ENCODE measurements around the gene SCCPDH. TPM values are rescaled to one million over a fixed set of nuclear protein-coding genes. Genes with fewer than 3 reads are reported as not detected.

Gene SCCPDH
- polyA plus RNA-seq, 1 experiment = 21.1 TPM

GRCh38 chr1:246784621-246785493, 60.6 kb downstream of the SCCPDH start:
- ChIA-PET POLR2A (no interaction called here), CTCF (interaction anchor here (1.4 kb wide), 1 partner anchor 15 kb away, joined by 3 read pairs; no protein-coding TSS in a partner anchor)
- TF ChIP-seq CTCF (IDR thresholded peaks at IDR 0.05; ENCODE audit: insufficient read depth, low read depth, low read length) = no peak
- Histone ChIP-seq H3K27me3 (ENCODE audit: control insufficient read depth, insufficient read depth, low read length) (no peaks in the 10 kb centered on the region), H3K36me3 (ENCODE audit: control insufficient read depth, insufficient read depth, low read length) (no peaks in the 10 kb centered on the region; the same call in 1 of the 2 replicates), H3K4me3 (ENCODE audit: low read depth, low read length) (peak overlapping the region; percentile 20)
- DNase-seq (ENCODE audit: low read depth) = no peak

GRCh38 chr1:246785494-246786111, 61.4 kb downstream of the SCCPDH start:
- no peak for DNase-seq (ENCODE audit: low read depth)
- TF ChIP-seq CTCF (IDR thresholded peaks at IDR 0.05; ENCODE audit: insufficient read depth, low read depth, low read length) = no peak
- no peaks in the 10 kb centered on the region for H3K36me3 ChIP-seq (ENCODE audit: control insufficient read depth, insufficient read depth, low read length)
- POLR2A ChIA-PET = no interaction called here
- CTCF ChIA-PET = interaction anchor here (1.4 kb wide), 1 partner anchor 16 kb away, joined by 3 read pairs; no protein-coding TSS in a partner anchor
- H3K4me3 ChIP-seq (ENCODE audit: low read depth, low read length) = no peak overlapping the region
- no peaks in the 10 kb centered on the region for H3K27me3 ChIP-seq (ENCODE audit: control insufficient read depth, insufficient read depth, low read length)

- DNase-seq (ENCODE audit: low read depth) = no peak
- no peak for TF ChIP-seq CTCF (IDR thresholded peaks at IDR 0.05; ENCODE audit: insufficient read depth, low read depth, low read length)
- H3K27me3 ChIP-seq (ENCODE audit: control insufficient read depth, insufficient read depth, low read length) = no peaks in the 10 kb centered on the region
- ChIA-PET POLR2A (no interaction called here), CTCF (interaction anchor here (0.6 kb wide), 1 partner anchor 294 kb away, joined by 3 read pairs; no protein-coding TSS in a partner anchor)
- H3K36me3 ChIP-seq (ENCODE audit: control insufficient read depth, insufficient read depth, low read length) = no peaks in the 10 kb centered on the region
- no peak overlapping the region for H3K4me3 ChIP-seq (ENCODE audit: low read depth, low read length)
Observed at GRCh38 chr1:246786606-246787238, 62.5 kb downstream of the SCCPDH start.

GRCh38 chr1:246787781-246788513, 63.7 kb downstream of the SCCPDH start:
- no peak for DNase-seq (ENCODE audit: low read depth)
- POLR2A ChIA-PET = no interaction called here
- Histone ChIP-seq H3K36me3 (ENCODE audit: control insufficient read depth, insufficient read depth, low read length) (no peaks in the 10 kb centered on the region), H3K4me3 (ENCODE audit: low read depth, low read length) (no peak overlapping the region), H3K27me3 (ENCODE audit: control insufficient read depth, insufficient read depth, low read length) (no peaks in the 10 kb centered on the region)
- no peak for TF ChIP-seq CTCF (IDR thresholded peaks at IDR 0.05; ENCODE audit: insufficient read depth, low read depth, low read length)
- CTCF ChIA-PET = no interaction called here

Measured in BJ (cell line).